ENCODE measurements around the gene ESAM. TPM values are rescaled to one million over a fixed set of nuclear protein-coding genes. Genes with fewer than 3 reads are reported as not detected.

ESAM gene
- total and polyA plus RNA-seq, 2 of the 8 experiments (the other 6 are each of a cell fraction or from before 2014, with no cell fraction given) = 0.09 TPM; not detected in 1

GRCh38 chr11:124717786-124718651, 44.1 kb downstream of the ESAM start (continued):
- TF ChIP-seq CHD7 (IDR thresholded peaks at IDR 0.05; ENCODE audit: insufficient replicate concordance, low read length) = no peak
- TF ChIP-seq EZH2 (IDR thresholded peaks at IDR 0.05; ENCODE audit: low read depth, low read length, severe bottlenecking) = peak; percentile 88
- TF ChIP-seq SP1 (IDR thresholded peaks at IDR 0.05; ENCODE audit: low read depth, low read length) = no peak
- no peak for TF ChIP-seq JUND (IDR thresholded peaks at IDR 0.05; ENCODE audit: low read length)
- no peak for TF ChIP-seq GABPA (IDR thresholded peaks at IDR 0.05; ENCODE audit: borderline replicate concordance, insufficient read depth, low read length)
- TF ChIP-seq MAX (IDR thresholded peaks at IDR 0.05) = peak; percentile 13; the same call in 1 of the 2 replicates
- TF ChIP-seq MAFK (IDR thresholded peaks at IDR 0.05; ENCODE audit: low read depth, low read length) = no peak
- TF ChIP-seq TAF7 (optimal IDR thresholded peaks at IDR 0.05; ENCODE audit: borderline replicate concordance, low read depth, low read length) = no peak
- no peak for TF ChIP-seq POLR2AphosphoS5 (IDR thresholded peaks at IDR 0.05; ENCODE audit: low read depth, low read length)
- peak; percentile 87 for TF ChIP-seq SUZ12 (IDR thresholded peaks at IDR 0.05; ENCODE audit: low read length)
